ENCODE results near the gene ATP6V0E1. TPM values are rescaled to one million over a fixed set of nuclear protein-coding genes. Genes with fewer than 3 reads are reported as not detected.

Gene ATP6V0E1
- total RNA-seq, 1 donor from 2014 or later = 137 TPM

DNA sequence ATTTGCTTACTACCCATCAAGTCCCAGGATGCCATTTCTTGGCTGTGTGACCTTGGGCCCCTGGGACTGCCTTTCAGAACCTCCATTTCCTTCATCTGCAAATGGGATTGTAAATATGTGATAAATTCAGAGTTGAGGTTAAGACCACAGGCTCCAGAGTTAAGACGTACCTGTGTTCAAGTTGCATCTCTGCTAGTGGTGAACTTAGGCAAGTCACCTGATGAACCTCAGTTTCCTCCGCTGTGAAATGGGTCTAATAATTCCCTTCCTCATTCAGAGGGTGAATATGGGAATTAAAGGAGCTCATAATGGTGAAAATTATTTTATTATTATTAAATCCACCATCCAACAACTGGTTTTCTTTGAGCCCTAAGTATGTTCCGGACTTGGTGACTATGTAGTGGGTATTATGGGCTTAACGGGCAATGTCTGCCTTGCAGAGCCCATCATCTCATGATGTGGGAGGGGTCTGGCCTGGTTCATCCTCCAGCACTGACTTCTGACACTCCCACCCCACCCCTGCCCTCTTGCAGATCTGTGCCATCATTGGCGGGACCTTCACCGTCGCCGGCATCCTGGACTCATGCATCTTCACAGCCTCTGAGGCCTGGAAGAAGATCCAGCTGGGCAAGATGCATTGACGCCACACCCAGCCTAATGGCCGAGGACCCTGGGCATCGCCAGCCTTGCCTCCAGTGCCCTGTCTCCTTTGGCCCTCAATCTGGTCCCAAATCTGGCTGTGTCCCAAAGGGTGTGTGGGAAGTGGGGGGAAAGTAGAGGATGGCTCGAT is 33.2 kb upstream of the ATP6V0E1 start:
- no peak for DNase-seq (ENCODE audit: low spot score, unreplicated experiment)
- H3K36me3 Mint-ChIP-seq (ENCODE audit: insufficient read depth) = peaks cover 16% of the 10 kb centered on the region
- no peak overlapping the region for H3K4me3 Mint-ChIP-seq (ENCODE audit: low read depth)
- no peaks in the 10 kb centered on the region for H3K27me3 Mint-ChIP-seq
- H3K4me1 Mint-ChIP-seq (ENCODE audit: low read depth) = no peaks in the 10 kb centered on the region
- TF ChIP-seq, protein P1, sequence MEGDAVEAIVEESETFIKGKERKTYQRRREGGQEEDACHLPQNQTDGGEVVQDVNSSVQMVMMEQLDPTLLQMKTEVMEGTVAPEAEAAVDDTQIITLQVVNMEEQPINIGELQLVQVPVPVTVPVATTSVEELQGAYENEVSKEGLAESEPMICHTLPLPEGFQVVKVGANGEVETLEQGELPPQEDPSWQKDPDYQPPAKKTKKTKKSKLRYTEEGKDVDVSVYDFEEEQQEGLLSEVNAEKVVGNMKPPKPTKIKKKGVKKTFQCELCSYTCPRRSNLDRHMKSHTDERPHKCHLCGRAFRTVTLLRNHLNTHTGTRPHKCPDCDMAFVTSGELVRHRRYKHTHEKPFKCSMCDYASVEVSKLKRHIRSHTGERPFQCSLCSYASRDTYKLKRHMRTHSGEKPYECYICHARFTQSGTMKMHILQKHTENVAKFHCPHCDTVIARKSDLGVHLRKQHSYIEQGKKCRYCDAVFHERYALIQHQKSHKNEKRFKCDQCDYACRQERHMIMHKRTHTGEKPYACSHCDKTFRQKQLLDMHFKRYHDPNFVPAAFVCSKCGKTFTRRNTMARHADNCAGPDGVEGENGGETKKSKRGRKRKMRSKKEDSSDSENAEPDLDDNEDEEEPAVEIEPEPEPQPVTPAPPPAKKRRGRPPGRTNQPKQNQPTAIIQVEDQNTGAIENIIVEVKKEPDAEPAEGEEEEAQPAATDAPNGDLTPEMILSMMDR (IDR thresholded peaks at IDR 0.05; ENCODE audit: unreplicated experiment) = no peak
- H3K9me3 Mint-ChIP-seq (ENCODE audit: low read depth) = no peaks in the 10 kb centered on the region
- H3K27ac Mint-ChIP-seq = no peak overlapping the region

DNA sequence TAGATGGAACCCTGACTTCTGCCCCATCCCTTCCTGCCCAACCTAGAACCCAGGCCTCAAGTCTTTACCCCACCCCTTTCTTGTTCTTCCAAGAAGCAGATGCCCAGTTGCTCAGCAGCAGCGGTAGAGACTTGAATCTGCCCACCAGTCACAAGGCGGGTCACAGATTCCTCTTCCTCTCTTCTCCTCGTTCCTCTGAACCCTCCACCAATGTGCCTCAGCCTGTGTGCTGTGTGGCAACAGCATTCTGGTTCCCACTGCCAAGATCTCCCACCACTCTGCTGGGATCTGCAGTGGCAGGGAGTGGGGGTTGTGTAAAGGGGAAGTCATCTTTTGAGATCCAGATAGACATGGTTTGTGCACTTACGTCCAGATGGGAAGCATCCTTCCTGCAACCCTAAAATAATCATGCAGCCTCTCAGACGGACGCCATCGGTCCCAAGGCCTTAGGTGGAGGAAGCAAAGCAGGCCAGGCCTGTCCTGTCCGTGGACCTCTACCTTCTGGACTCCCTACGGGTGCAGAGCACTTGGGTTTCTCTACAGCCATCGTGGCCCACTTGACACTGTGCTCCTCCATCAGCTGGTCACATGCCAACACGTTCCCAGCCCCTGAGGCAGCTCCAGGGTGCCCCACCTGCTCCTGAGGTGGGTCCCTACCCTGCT is 32.1 kb upstream of the ATP6V0E1 start:
- TF ChIP-seq, protein P1 (IDR thresholded peaks at IDR 0.05; ENCODE audit: unreplicated experiment) = no peak
- H3K27me3 Mint-ChIP-seq = no peaks in the 10 kb centered on the region
- no peak overlapping the region for H3K27ac Mint-ChIP-seq
- peaks cover 12% of the 10 kb centered on the region for H3K36me3 Mint-ChIP-seq (ENCODE audit: insufficient read depth)
- no peak for DNase-seq (ENCODE audit: low spot score, unreplicated experiment)
- no peak overlapping the region for H3K4me3 Mint-ChIP-seq (ENCODE audit: low read depth)
- H3K4me1 Mint-ChIP-seq (ENCODE audit: low read depth) = no peaks in the 10 kb centered on the region
- H3K9me3 Mint-ChIP-seq (ENCODE audit: low read depth) = no peaks in the 10 kb centered on the region

DNA sequence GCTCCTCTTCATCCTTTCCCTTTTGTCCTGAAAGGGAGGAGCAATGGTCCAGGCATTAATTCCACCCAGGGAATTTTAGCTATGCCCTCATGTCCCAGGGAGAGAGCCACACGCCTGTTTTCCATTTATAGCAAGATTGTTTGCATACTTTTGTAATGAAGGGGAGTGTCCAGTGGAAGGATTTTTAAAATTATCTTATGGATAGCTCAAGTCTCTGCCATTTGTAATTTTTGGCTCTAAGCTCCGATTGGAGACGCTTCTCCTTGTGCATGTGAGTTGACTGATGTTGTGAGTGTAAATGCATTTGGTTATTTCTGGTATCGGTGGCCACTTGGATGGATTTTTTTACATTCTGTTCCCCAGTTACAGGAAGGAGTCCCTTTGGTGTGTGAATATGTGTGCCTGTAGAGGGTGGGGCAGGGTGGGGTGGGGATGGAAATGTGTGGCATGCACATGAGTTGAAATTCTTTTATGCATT is 31.5 kb upstream of the ATP6V0E1 start:
- no peak overlapping the region for H3K4me3 Mint-ChIP-seq (ENCODE audit: low read depth)
- TF ChIP-seq, protein P1 (IDR thresholded peaks at IDR 0.05; ENCODE audit: unreplicated experiment) = no peak
- no peak overlapping the region for H3K27ac Mint-ChIP-seq
- H3K36me3 Mint-ChIP-seq (ENCODE audit: insufficient read depth) = peaks cover 12% of the 10 kb centered on the region
- peaks cover 1% of the 10 kb centered on the region for H3K27me3 Mint-ChIP-seq
- no peaks in the 10 kb centered on the region for H3K4me1 Mint-ChIP-seq (ENCODE audit: low read depth)
- H3K9me3 Mint-ChIP-seq (ENCODE audit: low read depth) = no peaks in the 10 kb centered on the region
- no peak for DNase-seq (ENCODE audit: low spot score, unreplicated experiment)

DNA sequence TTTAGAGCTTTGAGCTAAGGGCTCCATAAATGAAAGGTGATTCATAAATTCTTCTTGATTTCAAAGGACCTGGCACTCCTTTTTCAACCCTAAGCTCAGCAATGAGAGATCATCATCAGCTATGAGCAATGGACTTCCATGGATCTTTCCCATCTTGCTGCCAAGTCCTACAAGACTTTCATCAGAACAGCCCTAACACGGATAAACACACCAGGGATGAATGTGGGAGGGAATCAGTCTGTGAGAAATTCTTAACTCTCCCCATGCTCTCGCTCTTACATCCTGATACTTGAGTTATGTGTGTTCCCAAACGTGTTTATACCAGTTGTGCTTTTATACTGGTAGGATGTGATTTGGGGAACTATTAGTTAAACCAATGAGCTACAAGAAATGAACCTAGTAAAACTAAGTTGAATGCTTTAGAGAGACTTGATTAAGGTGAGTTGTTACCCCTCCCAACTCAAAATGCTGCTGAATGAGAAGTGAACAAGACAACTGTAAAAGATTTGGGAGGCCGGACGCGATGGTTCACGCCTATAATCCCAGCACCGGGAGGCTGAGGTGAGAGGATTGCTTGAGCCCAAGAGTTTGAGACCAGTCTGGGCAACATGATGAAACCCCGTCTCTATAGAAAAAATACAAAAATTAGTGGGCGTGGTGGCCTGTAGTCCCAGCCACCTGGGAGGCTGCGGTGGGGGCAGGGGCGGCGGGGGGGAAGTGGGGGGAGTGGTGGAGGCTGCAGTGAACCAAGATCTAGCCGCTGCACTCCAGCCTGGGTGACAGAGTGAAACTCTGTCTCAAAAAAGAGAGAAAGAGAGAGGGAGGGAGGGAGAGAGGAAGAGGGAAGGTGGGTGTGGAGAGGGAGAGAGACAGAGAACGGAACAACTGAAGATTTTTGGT is 29.5 kb upstream of the ATP6V0E1 start:
- no peak for DNase-seq (ENCODE audit: low spot score, unreplicated experiment)
- peaks cover 7% of the 10 kb centered on the region for H3K36me3 Mint-ChIP-seq (ENCODE audit: insufficient read depth)
- TF ChIP-seq, protein P1 (IDR thresholded peaks at IDR 0.05; ENCODE audit: unreplicated experiment) = no peak
- no peaks in the 10 kb centered on the region for H3K9me3 Mint-ChIP-seq (ENCODE audit: low read depth)
- H3K27ac Mint-ChIP-seq = peak overlapping the region; percentile 12
- no peaks in the 10 kb centered on the region for H3K4me1 Mint-ChIP-seq (ENCODE audit: low read depth)
- peaks cover 8% of the 10 kb centered on the region for H3K27me3 Mint-ChIP-seq
- no peak overlapping the region for H3K4me3 Mint-ChIP-seq (ENCODE audit: low read depth)

DNA sequence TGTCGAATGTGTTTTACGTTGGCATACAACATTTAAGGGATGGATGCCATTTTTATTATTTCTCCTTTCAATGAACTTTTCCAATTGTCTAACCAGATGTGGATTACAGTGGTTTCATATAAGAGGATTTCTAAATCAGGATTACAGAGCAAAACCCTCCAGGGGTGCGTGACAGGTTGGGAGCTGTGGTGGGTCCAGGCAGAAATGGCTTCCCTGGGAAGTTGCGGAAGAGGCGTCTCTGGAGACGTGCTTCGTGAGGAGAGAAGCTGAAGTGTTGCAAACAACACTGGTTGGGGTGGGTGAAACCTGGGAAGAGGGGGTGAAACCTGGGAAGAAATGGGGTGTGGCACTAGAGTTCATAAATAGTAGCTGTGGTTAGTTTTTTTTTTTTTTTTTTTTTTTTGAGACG is 28.8 kb upstream of the ATP6V0E1 start:
- peaks cover 8% of the 10 kb centered on the region for H3K27me3 Mint-ChIP-seq
- H3K9me3 Mint-ChIP-seq (ENCODE audit: low read depth) = no peaks in the 10 kb centered on the region
- no peak for DNase-seq (ENCODE audit: low spot score, unreplicated experiment)
- H3K4me3 Mint-ChIP-seq (ENCODE audit: low read depth) = no peak overlapping the region
- H3K36me3 Mint-ChIP-seq (ENCODE audit: insufficient read depth) = peaks cover 5% of the 10 kb centered on the region
- H3K4me1 Mint-ChIP-seq (ENCODE audit: low read depth) = peaks cover 2% of the 10 kb centered on the region
- TF ChIP-seq, protein P1 (IDR thresholded peaks at IDR 0.05; ENCODE audit: unreplicated experiment) = no peak
- H3K27ac Mint-ChIP-seq = peak overlapping the region; percentile 12

Measured in progenitor cell of endocrine pancreas (in vitro differentiated cells).